GM19372 (cell line): ENCODE results near the gene NFKBIZ.

Source experiments
- ATAC-seq: cut with Tn5 transposase; IDR thresholded peaks from one replicate; pipeline ENCODE4 v1.9.1; 2021; ENCODE audit warnings: mild to moderate bottlenecking, low read depth, moderate library complexity; ENCODE audit not compliant: unreplicated experiment

Gene NFKBIZ, protein sequence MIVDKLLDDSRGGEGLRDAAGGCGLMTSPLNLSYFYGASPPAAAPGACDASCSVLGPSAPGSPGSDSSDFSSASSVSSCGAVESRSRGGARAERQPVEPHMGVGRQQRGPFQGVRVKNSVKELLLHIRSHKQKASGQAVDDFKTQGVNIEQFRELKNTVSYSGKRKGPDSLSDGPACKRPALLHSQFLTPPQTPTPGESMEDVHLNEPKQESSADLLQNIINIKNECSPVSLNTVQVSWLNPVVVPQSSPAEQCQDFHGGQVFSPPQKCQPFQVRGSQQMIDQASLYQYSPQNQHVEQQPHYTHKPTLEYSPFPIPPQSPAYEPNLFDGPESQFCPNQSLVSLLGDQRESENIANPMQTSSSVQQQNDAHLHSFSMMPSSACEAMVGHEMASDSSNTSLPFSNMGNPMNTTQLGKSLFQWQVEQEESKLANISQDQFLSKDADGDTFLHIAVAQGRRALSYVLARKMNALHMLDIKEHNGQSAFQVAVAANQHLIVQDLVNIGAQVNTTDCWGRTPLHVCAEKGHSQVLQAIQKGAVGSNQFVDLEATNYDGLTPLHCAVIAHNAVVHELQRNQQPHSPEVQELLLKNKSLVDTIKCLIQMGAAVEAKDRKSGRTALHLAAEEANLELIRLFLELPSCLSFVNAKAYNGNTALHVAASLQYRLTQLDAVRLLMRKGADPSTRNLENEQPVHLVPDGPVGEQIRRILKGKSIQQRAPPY

DNA sequence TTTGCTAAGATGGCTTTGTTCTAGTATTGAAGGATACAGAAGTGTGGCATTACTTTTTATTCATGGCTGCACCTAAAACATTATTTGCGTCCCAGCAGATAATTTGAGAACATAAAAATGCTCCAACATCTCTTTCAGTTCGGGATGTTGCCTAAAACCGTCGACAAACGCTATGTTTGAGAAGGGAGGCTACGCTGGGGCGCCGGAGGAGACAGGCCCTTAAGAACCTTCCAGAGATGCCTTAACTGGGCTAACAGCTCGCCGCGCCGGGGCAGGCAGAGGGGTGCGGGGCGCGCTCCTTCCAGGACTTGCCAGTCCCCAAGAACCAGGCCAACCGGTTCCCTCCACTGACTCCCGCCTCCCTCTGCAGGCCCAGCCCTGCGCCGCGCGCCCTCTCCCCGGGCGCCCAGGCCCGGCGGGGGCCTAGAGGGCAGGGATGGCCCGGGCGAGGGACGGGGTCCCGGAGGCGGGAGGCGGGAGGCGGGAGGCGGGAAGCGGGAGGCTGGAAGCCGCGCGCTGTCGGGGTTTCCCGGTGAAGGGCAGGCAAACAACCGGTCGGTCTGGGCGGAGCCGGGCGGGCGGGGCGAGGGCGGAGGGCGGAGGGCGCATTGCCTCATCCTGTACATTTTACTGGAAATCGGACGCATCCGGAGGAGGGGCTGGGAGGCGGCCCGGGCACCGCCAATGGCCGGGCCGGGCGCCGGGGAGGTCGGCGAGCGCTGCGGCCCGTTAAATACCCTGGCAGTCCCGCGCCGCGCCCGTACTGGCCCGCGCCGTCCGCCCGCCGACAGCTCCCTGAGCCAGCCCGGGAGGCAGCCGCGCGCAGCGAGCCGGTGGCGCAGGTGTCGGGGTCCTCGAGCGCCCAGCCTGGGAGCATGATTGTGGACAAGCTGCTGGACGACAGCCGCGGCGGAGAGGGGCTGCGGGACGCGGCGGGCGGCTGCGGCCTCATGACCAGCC is at the start of gene NFKBIZ:
Gene NFKBIZ (plus strand): TSS at position 761 of the 960 bp plus-strand sequence. CDS start 115 bp downstream, at position 876.
- peak; percentile 69 for ATAC-seq

GRCh38 chr3:101801174-101801573 is 48.1 kb upstream of the NFKBIZ start:
- ATAC-seq = no peak

DNA sequence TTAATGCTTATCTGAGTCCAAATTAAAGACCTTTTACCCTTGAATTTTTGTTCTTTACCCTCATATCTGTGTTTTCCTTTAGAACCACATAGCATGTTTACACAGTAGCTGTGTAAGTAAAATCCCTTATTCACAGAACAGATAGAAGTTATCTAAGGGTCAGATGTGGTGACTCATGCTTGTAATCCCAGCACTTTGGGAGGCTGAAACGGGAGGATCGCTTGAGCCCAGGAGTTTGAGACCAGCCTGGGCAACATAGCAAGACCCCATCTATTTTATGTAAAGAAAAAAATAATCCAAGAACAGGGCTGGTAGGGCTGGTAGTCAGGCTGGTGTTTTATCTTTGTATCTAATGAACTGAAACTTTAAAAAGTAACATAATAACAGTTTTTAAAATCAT is 47.1 kb upstream of the NFKBIZ start:
- ATAC-seq = no peak

DNA sequence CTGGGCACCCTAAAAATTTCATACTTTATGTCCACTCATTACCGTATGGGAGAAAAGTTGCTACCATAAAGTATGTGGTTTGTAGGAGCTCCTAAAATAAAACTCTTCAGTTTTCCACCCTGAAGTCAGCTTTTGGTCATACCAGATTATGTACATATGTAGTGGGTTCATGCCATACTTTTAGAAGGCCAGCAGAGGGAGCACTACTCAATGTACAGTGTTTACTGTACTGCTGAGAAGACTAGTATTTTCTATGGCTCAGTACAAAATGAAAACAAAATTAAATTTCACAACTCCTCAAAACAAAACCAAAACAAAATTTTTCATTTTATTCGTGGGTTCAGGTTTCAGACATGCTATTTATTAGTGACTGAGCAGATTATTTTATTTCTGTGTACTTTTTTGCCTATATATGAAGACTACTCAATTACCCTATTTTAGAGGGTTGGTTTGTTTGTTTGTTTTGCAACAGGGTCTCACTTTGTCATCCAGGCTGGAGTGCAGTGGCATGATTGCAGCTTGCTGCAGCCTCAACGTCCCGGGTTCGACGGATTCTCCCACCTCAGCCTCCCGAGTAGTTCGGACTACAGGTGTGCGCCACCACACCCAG is 46.0 kb upstream of the NFKBIZ start:
- ATAC-seq = peak; percentile 99

DNA sequence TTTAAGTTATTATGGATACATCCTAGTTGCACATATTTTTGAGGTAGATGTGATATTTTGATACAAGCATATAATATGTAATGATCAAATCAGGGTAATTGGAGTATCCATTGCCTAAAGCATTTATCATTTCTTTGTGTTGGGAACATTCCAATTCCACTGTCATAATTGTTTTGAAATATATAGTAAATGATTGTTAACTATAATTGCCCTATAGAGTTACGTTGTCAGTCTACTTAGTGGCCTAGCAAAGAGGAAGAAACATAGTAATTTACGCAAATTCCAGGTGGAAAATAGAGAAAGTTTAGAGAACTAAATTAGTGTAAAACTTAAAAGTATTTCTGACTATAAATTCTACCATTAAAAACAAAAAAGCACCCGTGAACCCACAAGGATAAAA is 45.4 kb upstream of the NFKBIZ start:
- ATAC-seq = no peak

DNA sequence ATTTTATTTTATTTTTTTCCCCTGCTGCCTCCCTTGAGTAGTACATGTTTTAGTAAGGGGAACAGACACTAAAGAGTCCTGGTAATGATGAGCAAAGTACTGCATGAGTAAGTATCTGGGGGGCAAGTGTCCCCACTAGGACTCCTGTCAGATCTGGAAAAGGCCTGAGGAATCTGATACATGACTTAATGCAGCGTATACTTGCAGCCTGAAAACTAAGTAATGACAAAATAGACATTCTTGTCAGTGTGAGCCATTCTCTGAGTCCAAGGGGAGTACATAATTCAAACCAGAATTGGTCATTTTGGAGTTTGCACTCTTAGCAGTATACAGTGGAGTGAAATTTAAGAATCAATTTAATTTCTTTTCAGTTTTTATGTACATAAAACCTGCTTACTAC is 42.8 kb upstream of the NFKBIZ start:
- ATAC-seq = no peak

DNA sequence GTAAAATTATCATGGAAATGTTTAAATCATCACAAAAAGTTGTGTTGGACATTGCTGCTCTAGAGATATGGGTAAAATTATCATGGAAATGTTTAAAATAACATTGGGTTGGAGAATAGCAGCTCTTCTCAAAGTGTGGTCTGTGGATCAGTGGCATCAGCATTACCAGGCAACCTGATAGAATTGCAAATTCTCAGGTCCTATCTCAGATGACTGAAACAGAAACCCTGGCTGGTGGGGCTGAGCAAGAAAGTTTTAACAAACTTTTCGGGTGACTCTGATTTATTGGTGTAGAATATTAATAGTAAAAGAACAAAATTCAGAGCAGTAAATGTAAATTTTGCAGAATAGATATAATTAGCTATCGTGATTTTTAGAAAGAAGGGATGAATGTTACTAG is 41.4 kb upstream of the NFKBIZ start:
- ATAC-seq = no peak

- no peak for ATAC-seq
Measured at GRCh38 chr3:101809178-101810021, 39.9 kb upstream of the NFKBIZ start.

DNA sequence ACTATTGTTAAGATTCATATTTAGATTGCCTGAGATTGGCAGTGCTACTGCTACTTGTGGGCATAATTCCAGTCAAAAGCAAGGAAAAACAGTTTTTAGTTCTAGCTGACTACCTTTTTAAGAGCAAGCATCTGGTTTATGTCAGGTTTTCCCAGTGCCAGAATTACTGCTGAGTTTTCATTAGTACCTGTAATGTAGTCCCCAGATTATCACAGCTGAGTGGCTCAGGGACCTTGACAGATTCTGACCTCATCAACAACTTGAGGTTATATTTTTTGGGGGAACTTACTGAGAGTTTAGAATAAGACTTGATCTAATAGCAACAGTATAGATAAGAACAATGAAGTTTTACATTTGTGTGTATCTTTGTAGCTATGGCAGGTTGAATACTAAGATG is 39.3 kb upstream of the NFKBIZ start:
- ATAC-seq = no peak

DNA sequence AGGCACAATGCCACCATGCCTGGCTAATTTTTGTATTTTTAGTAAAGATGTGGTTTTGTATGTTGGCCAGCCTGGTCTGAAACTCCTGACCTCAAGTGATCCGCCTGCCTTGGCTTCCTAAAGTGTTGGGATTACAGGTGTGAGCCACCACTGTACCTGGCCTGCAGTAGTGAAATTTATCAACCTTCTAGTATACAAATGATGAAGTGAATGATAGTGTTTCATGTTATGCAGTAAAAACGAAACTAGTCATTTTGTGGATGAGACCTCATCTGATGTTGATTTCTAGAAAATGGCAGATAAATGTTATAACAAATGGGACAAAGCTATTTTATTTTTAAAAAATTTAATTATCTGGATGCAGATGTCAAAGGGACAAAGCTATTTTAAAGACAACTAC is 37.4 kb upstream of the NFKBIZ start:
- ATAC-seq = no peak

- ATAC-seq = no peak
Measured at GRCh38 chr3:101812895-101813294, 36.4 kb upstream of the NFKBIZ start.

- no peak for ATAC-seq
Measured at GRCh38 chr3:101813817-101814440, 35.4 kb upstream of the NFKBIZ start.

DNA sequence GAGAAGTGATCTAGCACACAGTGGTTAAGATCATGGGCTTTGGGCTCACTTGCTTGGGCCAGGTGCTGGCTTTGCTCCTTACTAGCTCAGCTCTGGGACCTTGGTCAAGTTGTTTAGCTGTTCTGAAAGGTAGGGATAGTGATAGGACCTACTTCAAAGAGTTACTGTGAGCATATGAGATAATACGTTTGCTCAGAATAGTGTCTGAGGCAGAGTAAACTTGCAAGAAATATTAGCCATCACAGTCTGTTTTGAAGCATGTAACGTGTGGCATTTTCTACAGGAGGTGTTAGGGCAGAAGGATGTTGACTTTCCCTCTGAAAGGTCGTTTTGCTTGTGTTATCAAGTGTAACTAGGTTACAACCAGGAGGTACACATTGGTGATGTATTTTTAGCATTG is 34.5 kb upstream of the NFKBIZ start:
- no peak for ATAC-seq

DNA sequence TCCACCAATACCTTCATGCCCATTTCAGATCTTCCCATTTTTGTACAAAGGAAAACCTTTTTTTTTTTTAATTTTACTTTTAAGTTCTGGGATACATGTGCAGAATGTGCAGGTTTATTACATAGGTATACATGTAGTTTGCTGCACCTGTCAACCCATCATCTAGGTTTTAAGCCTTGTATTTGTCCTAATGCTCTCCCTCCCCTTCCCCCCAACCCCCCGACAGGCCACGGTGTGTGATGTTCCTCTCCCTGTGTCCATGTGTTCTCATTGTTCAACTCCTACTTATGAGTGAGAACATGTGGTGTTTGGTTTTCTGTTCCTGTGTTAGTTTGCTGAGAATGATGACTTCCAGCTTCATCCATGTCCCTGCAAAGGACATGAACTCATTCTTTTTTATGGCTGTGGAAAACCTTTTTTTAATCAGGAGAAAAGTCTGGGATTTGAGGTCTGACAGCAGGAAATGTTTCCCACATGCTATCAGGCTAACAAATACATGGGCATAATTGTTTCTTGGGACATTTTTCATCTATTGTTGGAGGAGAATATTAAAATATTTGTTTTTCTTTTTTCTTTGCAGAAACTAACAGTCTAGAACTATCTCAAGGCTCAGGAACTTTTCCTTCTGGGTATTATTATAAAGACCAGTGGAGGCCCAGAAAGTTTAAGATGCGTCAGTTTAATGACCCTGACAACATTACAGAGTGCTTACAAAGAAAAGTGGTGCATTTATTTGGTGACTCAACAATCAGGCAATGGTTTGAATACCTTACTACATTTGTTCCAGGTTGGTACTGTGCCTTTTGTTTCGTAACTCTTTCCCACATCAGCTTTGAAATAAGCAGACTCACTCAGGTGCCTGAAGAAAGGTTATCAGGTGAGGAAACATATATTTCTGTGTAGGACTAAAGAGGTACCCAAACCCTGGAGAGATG is 32.8 kb upstream of the NFKBIZ start:
- ATAC-seq = no peak

- ATAC-seq = no peak
Measured at GRCh38 chr3:101817992-101818391, 31.3 kb upstream of the NFKBIZ start.

- ATAC-seq = peak; percentile 74
Measured at GRCh38 chr3:101819649-101820206, 29.6 kb upstream of the NFKBIZ start.

GRCh38 chr3:101821503-101821902 is 27.8 kb upstream of the NFKBIZ start:
- no peak for ATAC-seq

GRCh38 chr3:101823525-101823924 is 25.8 kb upstream of the NFKBIZ start:
- ATAC-seq = no peak
